ENCODE measurements around the gene STK24.
A peak's percentile ranks its signal among the peaks of the same experiment; 100 is the strongest.

Gene STK24

DNA sequence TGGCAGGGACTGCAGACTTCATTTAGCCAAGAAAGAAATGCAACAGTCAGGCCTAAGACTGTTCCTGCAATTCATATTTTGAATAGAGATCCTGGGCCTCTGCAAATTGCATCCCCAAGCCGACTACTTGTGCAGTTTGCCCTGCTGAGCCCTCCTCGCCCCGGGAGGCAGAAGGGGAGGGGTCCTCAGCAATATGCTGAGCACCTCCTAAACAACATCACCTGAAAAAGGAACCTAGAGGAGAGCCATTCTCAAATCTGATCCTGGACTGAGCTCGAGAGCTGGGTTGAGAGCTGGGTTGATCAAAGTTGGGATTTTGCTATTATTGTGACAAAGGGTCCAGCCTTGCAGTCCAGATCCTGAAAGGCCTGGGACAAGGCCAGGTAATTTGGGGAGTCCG lies 129.8 kb downstream of the STK24 start:
- no peak for DNase-seq

DNA sequence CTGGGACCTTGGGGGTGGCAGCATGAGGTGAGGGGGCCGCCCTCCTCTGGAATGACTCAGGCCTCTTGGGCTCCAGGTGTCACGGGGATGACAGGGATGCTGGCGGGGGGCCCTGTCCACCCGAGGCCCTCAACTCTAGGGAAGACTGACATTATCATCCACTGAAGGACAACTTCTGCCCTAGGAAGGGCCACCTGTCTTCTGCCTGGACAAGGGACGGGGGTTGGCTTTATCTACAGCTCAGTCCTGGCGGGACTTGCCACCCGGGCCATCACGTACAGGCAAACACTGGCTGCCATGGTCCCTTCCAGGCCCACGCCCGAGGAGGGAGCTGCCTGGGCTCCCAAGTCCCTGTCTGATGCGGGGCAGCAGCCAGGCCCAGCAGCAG lies 130.7 kb downstream of the STK24 start:
- DNase-seq, result no peak

DNA sequence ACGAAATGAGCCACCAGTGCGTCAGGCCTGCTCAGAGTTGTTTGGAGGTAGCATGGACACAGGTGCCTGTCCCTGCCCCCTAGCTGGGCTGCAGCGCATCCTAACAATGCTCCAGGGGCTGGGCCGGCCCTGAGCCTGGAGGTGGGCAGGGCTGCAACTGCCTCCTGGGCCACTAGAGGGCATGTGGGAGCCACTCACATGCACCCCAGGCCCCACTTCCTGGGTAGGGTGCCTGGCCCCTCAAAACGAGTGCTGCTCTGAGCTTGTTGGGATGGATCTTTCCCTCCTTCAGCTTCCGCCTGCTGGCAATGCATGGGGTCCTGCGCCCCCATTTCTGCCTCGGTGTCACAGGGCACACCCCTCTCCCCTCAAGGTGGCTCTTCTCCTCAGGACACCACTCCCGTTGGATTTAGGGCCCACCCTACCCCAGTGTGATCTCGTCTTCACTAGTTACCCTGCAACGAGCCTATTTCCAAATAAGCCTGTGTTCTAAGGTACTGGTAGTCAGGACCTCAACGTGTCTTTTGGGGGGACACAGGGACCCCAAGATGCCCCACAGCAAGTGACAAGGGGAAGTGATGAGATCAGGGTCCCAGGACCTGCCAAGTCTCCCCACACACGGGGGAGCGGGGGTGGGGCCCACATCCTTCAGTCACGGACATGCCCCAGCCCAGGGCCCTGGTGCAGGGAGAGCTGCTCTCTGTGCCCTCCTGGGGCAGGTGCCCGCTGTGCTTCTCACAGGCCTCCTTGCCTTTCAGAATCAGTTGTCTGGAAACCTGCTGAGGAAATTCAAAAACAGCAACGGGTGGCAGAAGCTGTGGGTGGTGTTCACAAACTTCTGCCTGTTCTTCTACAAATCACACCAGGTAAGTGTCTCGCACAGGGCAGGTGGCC lies 131.3 kb downstream of the STK24 start:
- DNase-seq, result peak; percentile 47 to 63 (median 60)

DNA sequence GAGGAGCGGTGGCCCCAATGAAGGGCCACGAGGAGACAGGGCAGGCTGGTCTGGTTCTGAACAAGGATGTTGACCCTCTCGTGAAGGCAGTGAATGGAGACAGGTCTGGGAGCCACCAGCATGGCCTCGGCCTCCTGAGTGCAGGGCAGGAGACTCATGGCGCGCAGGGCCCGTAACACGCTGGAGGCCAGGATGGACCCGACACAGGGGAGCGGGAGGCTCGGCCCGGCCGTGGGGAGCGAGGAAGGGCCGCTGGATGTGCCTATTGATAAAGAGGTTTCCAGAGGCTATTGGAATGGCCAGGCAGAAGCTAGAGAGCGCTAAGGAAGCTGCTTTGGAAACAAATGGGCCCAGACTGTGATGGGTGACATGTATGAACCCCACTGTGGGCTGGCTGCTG lies 132.5 kb downstream of the STK24 start:
- no peak for DNase-seq

GRCh38 chr13:98443800-98444325 lies 133.0 kb downstream of the STK24 start:
- DNase-seq, result no peak

GRCh38 chr13:98443329-98443728 lies 133.6 kb downstream of the STK24 start:
- DNase-seq, result no peak

DNA sequence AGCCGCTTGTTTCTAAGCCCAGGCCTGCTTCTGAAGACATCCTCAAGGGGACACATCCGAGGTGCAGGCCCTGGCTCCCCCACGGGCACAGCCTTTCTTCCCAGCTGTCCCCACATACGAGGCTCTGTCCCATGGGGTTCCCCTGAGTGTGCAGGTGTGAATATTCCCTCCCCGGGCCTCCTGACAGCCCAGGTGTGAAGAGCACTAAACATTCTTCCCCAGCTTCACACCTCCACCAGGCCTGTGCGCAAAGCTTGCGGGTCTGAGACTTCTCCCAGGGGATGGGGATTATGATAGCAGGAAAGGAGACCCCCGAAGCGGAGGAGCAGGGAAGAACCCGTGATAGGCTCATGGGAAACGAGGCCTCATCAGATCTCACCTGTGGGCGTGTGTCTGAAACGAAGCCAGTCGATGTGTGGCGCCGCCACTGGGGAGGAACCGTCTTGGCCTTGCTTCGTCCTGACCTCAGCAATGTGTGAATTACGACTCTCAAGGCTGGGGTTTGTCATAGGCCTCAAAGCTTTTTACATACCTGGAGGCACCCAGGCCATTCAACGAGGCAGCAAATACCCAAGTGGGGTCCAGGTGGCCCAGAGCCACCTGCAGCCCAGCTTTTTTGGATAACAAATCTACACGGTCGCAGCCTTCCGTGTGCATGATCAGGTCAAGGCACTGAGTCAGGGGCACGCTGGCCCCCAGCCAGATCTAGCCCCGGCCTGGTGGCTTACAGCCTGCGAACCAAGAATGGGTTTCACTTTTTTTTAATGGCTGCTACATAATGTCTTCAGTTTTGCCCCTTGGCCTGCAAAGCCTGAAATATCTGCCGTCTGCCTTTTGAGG lies 134.3 kb downstream of the STK24 start:
- DNase-seq, result no peak

- no peak for DNase-seq
These were observed 135.7 kb downstream of the STK24 start for GRCh38 chr13:98441056-98441676.

GRCh38 chr13:98440390-98441055 lies 136.4 kb downstream of the STK24 start:
- no peak for DNase-seq

DNA sequence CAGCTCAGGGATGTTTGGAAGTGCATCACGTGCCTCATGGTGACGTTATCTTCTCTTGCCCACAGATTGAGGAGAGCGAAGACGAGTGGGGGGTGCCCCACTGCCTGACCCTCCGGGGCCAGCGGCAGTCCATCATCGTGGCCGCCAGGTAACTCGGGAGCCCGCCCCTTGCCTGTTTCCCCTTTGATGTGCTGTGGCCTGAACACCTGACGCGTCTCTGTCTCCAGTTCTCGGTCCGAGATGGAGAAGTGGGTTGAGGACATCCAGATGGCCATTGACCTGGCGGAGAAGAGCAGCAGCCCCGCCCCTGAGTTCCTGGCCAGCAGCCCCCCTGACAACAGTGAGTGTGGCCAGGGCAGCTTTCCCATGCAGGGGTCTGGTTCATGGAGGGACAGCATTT lies 137.0 kb downstream of the STK24 start:
- DNase-seq, result no peak

GRCh38 chr13:98439126-98439828 lies 137.6 kb downstream of the STK24 start:
- DNase-seq, result no peak

GRCh38 chr13:98438246-98439125 lies 138.4 kb downstream of the STK24 start:
- DNase-seq, result no peak

DNA sequence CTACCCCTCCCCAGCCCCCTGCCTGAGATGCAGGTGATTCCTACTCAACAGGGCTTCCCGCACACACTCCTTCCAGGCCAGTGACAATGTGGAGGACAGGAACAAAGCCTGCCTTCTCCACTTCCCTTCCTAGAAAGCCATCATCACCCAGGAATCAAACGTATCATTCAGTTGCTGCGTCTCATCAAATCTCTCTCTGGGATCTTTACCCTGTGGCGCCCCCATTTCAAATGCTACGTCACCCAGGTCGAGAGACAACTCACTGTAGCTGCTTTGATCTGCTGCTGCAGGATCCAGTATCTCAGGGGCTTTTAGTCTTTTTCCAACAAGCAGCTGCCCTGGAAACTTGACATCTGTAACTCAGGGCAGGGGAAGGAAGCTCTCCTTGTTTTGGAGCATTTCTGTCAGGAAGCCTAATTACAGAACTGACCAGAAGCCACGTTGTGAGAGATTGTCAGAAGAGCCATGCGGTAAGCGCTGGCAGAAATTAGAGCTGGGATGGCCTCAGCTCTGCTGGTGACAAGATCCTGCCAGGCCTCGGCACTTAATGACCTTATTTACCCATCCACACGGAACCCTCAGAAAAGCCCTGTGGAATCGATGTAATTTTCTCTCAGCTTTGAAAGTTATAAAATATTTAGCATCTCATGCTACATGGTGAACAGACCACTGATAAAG lies 140.5 kb downstream of the STK24 start:
- DNase-seq, result no peak

DNA sequence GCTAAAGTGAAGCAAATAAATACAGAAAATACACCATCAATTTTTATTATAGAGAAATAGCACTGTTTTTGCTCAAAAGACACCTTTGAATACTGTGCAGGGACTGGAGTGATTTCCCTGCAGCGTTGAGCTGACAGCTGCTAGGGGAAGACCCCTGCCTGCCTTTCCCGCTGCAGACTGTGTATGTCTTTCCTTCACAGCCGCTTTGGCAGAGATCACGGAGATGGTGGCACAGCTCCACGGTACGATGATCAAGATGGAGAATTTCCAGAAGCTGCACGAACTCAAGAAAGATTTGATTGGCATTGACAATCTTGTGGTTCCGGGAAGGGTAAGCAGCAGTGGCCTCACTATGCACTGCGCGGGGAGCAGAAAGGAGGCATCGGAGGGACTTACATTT lies 141.5 kb downstream of the STK24 start:
- DNase-seq, result no peak

GRCh38 chr13:98434060-98434459 lies 142.8 kb downstream of the STK24 start:
- no peak for DNase-seq

DNA sequence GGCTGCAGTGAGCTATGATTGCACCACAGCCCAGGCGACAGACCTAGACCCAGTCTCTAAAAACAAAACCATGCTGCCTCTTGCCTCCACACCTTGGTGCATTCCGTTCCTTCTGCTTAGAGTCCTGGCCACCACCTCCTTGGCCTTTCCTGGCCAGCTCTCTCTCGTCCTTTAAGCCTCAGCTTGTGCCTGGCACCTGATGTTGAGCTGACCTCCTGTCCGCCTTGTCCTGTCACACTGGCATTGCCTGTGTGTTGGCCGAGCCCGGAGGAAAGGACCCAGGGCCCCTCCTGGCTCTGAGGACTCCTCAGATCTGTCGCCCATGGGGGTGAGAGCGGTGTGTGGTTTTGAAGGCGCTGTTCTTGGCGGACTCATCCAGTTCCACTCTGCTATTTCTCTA lies 143.3 kb downstream of the STK24 start:
- no peak for DNase-seq

GRCh38 chr13:98432638-98433037 lies 144.3 kb downstream of the STK24 start:
- DNase-seq, result no peak

- DNase-seq, result no peak
These were observed 146.8 kb downstream of the STK24 start for GRCh38 chr13:98429977-98430736.

- no peak for DNase-seq
These were observed 147.4 kb downstream of the STK24 start for GRCh38 chr13:98429531-98429930.

DNA sequence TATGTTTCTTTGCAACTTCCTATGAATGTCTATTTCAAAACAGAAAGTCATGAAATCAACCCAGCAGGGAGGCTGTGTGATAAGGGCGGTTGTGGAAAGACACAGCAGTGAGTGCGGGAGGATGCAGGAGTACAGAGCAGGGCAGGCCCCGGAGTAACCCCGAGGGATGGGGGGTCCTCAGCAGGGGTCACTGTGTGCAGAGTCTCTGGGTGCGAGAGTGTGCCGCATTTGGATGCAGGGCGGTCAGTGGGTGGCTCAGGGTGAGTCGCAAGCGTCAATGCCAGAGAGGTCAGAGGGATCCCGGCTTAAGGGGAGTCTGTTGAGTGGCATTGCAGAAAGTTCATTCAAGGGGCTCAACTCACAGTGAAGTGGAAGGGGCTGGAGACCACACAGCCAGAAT lies 147.8 kb downstream of the STK24 start:
- no peak for DNase-seq
